Measurements from ENCODE around the gene METAP1D. TPM values are rescaled to one million over a fixed set of nuclear protein-coding genes. Genes with fewer than 3 reads are reported as not detected.
A peak's percentile ranks its signal among the peaks of the same experiment; 100 is the strongest.

The METAP1D gene
- total RNA-seq, 3 donors from 2014 or later: 5.1 to 5.9 (median 5.1) TPM

DNA sequence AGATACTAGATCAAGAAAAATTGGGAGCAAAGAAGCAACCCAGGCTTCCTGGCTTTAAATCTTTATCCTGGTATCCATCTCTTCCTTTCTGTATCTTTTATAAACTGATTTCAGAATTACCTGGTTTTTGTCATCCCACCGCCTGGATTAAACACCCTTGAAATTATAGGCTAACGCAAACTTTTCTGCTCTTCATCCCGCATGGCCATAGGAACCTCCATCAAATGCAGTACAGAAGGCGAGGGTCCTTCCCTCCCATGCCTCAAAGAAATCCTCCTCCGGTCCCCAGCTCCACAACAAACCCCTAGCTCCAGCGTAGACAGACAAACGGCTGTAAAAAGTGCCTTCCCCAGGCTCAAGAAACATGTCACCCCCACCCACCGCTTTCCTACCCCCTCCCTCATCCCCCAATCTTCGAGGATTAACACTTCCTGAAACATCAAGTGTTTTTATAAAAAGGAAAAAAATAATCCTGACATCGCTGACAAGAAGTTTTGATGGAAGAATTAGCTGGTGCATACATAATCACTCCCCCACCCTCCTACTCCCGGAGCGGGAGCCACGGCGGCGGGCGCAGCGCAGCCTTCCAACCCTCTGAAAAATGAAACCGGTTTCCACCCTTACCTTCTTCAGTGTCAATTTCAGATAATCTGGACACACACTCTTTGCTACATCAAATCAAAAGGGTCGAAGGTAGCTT is 93.1 kb downstream of the METAP1D start:
- no peaks in the 10 kb centered on the region for H3K9me3 Mint-ChIP-seq
- peaks cover 84% of the 10 kb centered on the region for H3K27me3 Mint-ChIP-seq (ENCODE audit: low read depth)
- DNase-seq: no peak
- ATAC-seq: no peak
- H3K4me3 Mint-ChIP-seq: no peak overlapping the region
- no peaks in the 10 kb centered on the region for H3K36me3 Mint-ChIP-seq (ENCODE audit: insufficient read depth)
- H3K4me1 Mint-ChIP-seq (ENCODE audit: low read depth): peaks cover 36% of the 10 kb centered on the region

DNA sequence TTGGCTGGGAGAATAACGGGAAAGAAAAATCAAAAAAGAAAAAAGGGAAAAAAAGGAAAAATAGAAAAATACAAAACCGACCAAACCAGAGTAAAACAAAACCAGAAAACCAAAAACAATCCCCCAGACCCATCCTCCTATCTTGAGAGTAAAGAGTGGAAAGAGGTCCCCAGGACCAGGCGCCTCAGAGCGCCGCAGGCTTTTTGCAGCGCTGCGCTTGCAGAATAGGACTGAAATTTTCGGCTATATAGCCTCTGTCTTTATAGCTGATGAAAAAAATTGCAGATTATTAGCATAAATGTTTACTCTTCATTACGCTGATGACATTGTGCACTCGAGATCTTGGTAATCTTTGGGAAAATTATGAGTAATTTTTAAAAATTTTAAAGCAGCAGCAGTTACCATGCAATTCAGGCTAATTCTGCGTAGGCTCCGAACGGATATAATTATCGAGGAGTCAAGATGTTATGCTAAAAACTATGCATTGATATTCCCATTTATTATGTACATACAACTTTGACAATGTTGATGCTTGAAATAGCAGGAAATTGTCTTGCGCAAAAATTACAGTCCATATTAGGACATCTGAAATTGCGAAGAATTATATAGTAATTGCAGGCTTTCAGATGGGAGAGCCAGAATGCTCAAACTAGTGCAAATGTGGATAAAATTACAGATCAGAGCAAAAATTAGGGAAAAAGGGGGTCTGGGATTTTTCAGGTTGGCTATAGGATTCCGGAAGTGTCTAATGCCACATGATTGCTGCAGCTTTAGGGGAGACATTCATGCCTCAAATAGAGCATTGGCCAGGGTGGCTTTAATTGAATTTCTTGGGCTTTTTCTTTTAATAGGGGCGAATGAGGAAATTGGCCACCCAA is 93.9 kb downstream of the METAP1D start:
- peaks cover 82% of the 10 kb centered on the region for H3K27me3 Mint-ChIP-seq (ENCODE audit: low read depth)
- H3K9me3 Mint-ChIP-seq: no peaks in the 10 kb centered on the region

DNA sequence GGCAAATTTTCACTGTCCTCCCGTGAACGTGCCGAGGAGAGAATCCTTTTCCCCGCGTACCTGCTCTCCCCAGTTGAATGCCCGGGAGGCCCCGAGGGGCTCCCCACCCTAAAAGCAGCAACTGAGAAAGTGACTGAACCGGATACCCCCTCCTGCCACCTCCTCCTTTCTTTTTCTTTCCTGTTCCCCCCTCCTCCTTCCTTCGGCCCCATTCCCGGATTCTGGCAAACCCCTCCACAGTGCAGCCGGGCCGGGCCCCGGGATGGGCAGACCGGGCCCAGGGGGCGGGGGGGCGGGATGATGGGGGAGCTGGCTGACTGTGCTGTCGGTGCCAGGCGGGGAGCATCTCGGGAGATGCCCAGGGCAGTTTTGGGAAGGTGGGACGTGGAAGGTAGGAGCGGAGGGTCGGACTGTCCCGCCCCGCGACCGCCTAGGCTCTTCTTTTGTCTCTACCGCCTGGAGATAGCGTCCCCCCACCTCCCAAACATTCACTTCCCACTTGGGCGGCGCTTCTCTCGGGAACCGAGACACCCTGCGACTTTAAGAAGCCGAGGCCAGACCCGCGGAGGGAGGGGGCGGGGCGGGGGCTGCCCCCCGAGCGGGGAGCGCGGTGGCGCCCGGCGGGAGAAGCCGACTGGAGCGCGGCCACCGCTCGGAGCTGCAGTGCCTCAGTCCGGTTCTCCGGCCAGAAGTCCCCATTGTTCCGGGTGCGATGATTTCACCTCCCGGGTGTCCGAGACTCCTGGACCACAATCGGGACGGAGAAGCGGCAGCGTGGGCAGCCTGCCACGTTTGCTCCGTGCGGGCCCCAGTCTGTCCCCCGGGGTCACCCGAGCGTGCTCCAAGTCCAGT is 94.8 kb downstream of the METAP1D start:
- Mint-ChIP-seq H3K9me3 (no peaks in the 10 kb centered on the region), H3K27me3 (ENCODE audit: low read depth) (peaks cover 78% of the 10 kb centered on the region), H3K4me3 (peak overlapping the region; percentile 72), H3K4me1 (ENCODE audit: low read depth) (peaks cover 35% of the 10 kb centered on the region), H3K36me3 (ENCODE audit: insufficient read depth) (no peaks in the 10 kb centered on the region)
- DNase-seq: no peak
- ATAC-seq: no peak

More for the DNA sequence above, 93.9 kb downstream of the METAP1D start:
- no peak for DNase-seq
- no peaks in the 10 kb centered on the region for H3K36me3 Mint-ChIP-seq (ENCODE audit: insufficient read depth)
- ATAC-seq: no peak
- peaks cover 32% of the 10 kb centered on the region for H3K4me1 Mint-ChIP-seq (ENCODE audit: low read depth)
- no peak overlapping the region for H3K4me3 Mint-ChIP-seq

DNA sequence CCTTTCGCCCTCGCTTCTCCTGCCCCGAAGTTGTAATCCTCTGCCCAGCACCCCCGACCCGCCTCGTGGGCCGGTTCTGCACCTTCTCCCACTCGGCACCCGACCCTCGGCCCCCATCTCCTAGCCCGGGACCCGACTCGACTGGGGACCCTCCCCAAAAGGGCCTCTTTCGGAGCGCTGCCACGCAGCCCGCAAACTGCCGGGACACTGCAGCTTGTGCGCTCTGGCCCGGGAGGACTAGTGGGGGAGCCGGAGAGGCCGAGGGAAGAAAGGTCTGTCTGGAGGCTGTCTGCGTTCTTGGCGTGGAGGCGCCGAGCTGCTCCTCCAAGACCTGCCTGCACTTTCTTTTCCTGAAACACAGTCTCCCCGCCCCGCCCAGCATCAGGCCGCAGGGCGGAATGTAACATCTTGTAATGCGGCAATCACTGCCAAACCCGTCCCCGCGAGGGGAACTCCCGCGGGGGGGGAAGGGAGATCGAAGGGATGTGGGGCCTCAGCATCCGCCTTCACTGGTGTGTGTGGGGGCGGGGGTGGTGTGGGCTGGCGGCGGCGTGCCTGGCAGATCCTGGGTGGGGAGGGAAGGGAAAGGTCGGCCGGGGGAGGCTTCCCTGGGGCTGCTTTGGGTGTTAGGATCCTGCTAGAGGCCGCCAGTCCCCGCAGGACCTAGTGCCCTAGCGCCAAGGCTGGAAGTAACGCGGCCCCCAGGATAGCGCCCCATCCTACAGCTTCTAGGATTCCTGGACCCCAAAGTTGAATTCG is 95.6 kb downstream of the METAP1D start:
- ATAC-seq (peak; percentile 39 to 55), DNase-seq (peak; percentile 80)
- H3K4me1 Mint-ChIP-seq (ENCODE audit: low read depth): peaks cover 35% of the 10 kb centered on the region
- H3K4me3 Mint-ChIP-seq: peak overlapping the region; percentile 72
- H3K36me3 Mint-ChIP-seq (ENCODE audit: insufficient read depth): no peaks in the 10 kb centered on the region
- H3K9me3 Mint-ChIP-seq: no peaks in the 10 kb centered on the region
- peaks cover 74% of the 10 kb centered on the region for H3K27me3 Mint-ChIP-seq (ENCODE audit: low read depth)

DNA sequence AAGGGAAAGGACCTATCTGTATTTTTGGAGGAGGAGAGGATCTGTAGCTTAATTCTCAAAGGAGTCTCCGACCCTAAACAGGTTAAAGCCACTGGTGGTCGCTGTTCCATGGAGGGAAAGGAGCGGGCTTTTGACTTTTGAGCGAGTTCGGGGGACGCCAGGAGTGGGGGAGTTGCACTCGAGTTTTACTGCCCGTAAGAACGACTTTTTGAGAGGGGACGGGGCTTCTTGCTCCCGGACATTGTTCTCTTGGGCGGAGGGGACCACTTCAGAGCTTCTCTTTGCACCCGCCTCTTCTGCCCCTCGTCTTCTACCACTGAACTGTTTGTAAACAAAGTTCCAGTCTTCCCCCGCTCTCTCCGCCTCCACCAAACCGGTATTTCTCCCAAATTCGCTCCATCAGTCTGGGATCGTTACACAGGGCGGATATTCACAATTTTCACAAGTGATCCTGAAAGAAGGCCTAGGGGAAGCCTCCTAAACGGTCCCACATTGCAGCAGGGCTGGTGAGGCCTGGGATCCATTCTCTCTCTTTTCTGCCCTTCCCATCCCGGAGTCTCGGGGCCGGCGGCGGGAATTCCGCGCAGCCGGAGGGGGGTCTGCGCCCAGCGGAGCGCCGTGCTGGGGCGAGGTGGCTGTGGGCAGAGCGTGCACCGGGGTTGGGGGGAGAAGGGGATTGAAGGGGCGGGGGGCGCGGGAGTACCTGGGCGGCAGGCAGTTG is 96.3 kb downstream of the METAP1D start:
- no peak for DNase-seq
- H3K36me3 Mint-ChIP-seq (ENCODE audit: insufficient read depth): no peaks in the 10 kb centered on the region
- peaks cover 72% of the 10 kb centered on the region for H3K27me3 Mint-ChIP-seq (ENCODE audit: low read depth)
- H3K4me3 Mint-ChIP-seq: peak overlapping the region; percentile 72
- H3K4me1 Mint-ChIP-seq (ENCODE audit: low read depth): peaks cover 39% of the 10 kb centered on the region
- no peaks in the 10 kb centered on the region for H3K9me3 Mint-ChIP-seq
- no peak for ATAC-seq

DNA sequence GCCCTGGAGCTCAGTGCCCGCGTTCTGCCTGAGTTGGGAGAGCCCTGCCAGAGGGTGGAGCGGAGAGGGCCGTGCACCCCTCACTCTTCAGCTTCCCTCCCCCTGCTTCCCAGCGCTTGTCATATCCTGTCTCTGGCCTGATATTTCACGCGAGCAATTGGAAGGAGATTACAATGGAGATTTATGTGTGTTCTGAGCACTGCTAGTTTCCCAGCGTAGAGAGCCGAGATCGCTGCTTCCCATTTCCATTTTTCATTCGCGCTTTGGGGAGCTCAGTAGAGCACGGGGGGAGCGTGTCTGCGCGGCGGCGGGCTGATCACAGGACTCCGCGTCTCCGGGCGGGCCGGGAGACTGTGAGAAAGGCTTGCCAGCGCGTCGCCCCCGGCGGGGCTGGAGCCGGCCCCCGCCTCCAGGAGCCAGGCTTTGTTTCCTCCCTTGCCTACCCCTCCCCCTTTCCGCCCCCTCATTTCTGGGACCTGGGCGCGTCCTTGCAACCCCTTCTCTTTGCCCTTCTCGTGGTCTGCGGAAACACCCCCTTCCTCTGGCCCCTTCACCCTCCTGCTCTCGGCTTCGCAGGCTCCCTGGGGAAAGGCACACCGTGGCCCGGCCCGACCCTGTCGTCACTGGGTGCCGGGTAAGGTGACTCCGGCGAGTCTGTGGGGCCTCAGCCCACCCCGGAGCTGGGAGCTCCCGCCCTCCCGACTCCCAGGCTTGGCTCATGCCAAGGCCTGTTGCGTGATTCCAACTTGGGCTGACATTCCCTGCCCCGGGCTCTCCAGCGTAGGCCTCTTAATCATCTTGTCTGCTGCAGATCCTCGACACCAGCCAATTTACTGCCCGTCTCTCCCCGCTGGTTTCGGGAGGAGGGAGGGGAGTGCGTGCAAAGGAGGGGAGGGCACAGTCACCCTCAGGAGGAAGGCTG is 97.1 kb downstream of the METAP1D start:
- Mint-ChIP-seq H3K4me1 (ENCODE audit: low read depth) (peaks cover 45% of the 10 kb centered on the region), H3K4me3 (peak overlapping the region; percentile 31), H3K27me3 (ENCODE audit: low read depth) (peaks cover 75% of the 10 kb centered on the region), H3K36me3 (ENCODE audit: insufficient read depth) (no peaks in the 10 kb centered on the region), H3K9me3 (no peaks in the 10 kb centered on the region)
- ATAC-seq: no peak
- no peak for DNase-seq

DNA sequence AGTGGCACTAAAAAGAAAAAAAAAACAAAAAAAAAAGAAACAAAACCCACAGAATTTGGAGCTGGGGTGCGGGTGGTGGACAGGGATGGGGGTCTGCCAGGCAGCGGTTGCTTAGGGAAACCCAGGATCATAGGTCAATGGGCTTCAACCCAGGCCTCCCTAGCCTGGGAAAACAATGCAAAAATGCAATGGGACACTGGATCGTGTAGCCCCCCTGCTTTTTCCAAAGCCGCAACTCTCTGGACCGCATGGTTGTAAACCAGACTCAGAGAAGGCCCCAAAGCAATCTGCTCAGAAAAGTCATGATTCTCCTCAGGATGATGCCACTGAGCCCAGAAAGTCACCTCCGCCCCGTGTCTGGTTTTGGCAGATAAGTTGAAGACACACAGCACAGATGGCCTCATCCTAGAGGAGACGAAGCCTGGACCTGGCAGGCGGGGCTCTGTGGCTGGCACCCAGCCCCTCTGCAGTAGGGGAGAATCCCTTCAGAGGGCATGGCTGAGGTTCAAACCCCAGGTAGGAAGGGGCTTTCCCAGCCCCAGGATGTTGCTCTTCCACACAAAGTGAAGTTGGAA is 97.9 kb downstream of the METAP1D start:
- H3K9me3 Mint-ChIP-seq: no peaks in the 10 kb centered on the region
- H3K4me3 Mint-ChIP-seq: no peak overlapping the region
- ATAC-seq (no peak), DNase-seq (no peak)
- H3K4me1 Mint-ChIP-seq (ENCODE audit: low read depth): peaks cover 50% of the 10 kb centered on the region
- peaks cover 75% of the 10 kb centered on the region for H3K27me3 Mint-ChIP-seq (ENCODE audit: low read depth)
- H3K36me3 Mint-ChIP-seq (ENCODE audit: insufficient read depth): no peaks in the 10 kb centered on the region

DNA sequence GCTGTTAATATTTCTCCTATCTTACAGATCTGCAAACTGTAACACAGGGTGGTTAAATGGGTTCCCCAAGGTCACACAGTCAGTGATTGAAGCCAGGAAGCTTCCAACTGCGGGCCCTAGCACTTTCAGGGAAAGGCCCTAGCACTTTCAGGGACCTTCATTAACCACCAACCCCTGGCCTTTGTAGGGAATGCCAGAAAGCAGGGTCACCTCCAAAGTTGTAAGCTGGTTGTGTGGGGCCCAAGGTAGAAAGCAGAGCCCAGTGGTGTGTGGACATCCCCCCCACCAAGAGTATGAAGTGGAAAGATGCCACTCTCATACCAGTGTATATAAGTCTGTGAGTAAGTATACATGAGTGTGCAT is 98.5 kb downstream of the METAP1D start:
- DNase-seq (no peak), ATAC-seq (no peak)
- Mint-ChIP-seq H3K36me3 (ENCODE audit: insufficient read depth) (no peaks in the 10 kb centered on the region), H3K9me3 (no peaks in the 10 kb centered on the region), H3K27me3 (ENCODE audit: low read depth) (peaks cover 74% of the 10 kb centered on the region), H3K4me1 (ENCODE audit: low read depth) (peaks cover 53% of the 10 kb centered on the region), H3K4me3 (peak overlapping the region; percentile 39)

DNA sequence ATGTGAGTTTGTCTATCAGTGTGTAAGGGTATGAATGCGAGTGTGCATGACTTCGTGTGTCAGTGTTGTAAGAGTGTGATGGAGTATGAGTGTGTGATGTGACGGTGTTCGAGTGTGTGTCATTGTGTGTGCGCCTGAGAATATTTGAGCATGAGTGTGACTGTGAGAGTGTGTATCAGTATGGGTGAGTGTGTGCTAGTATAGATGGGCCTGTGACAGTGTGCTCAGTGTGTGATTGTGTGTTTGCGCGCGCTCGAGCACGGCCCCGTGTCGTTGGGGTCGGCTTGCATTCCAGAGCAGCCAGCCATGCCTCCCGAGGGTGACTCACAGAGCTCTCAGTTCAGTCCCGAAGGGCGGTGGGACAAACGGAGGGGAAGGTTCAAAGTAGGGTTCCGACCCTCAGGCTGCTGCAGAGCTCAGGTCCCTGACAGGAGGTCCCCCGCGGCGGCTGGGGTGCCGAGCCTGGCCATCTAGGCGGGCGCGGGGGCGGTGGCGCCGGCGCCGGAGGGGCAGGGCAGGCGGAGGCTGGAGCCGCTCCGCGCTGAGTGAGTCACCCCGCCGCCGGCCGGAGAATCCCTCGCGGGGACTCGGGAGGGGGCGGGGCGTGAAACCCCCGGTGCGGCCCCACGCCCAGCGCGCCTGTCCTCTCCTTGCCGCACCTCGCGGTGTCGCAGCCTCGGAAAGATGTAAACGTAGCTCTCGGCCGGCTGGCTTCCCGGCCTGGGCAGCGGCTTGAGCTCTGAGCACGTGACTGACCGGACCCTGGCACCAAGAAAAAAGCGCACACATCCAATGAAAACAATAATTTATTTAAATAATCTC is 99.1 kb downstream of the METAP1D start:
- peaks cover 73% of the 10 kb centered on the region for H3K27me3 Mint-ChIP-seq (ENCODE audit: low read depth)
- peak overlapping the region; percentile 39 for H3K4me3 Mint-ChIP-seq
- ATAC-seq (peak in 1 of 2 donors; percentile 5), DNase-seq (no peak)
- H3K36me3 Mint-ChIP-seq (ENCODE audit: insufficient read depth): no peaks in the 10 kb centered on the region
- H3K9me3 Mint-ChIP-seq: peaks cover under 1% of the 10 kb centered on the region
- peaks cover 56% of the 10 kb centered on the region for H3K4me1 Mint-ChIP-seq (ENCODE audit: low read depth)

DNA sequence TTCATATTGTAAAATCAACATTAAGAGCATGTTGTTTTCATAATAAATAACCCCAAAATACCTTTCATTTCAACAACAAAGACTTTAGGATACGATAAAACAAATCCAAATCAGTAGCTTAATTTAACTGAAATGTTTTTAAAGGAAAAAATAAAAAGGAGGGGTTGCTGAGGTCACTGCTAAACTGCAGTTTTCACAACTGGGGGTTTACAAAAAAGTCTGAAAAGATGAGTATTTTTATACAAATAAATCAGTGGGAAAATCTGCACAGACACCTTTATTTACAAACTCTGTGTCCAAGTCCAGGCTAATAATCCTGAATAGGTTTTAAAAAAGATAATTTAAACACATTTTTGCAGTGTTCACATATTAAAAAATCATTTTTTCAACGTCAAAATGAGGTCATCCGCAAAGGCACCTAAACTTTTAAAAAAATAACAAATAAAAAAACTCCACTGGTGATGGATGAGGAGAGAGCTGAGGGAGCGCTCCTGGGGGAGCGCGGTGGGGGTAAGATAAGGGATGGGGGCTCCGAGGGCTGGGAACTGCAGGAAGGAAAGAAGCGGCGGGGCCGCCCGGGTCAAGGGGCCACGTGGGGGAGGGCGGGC is 99.8 kb downstream of the METAP1D start:
- Mint-ChIP-seq H3K9me3 (peaks cover 5% of the 10 kb centered on the region), H3K4me1 (ENCODE audit: low read depth) (peaks cover 59% of the 10 kb centered on the region), H3K27me3 (ENCODE audit: low read depth) (peaks cover 76% of the 10 kb centered on the region), H3K36me3 (ENCODE audit: insufficient read depth) (no peaks in the 10 kb centered on the region), H3K4me3 (no peak overlapping the region)
- no peak for DNase-seq
- no peak for ATAC-seq
